OCI-LY3 (cell line): ENCODE data around the gene PRRT4.

Experiments used
- H2AFZ ChIP-seq: fragments of 200-600, 300-600 bp; shearing (Covaris generic); 2 replicates; pipeline ENCODE4 v1.6.0; 2014; ENCODE audit warnings: antibody characterized with exemption, low read depth, low read length
- H3K27ac ChIP-seq: fragments of 200-600, 300-600 bp; sonication (generic); 2 replicates; pipeline ENCODE4 v1.5.1; 2014; ENCODE audit warnings: mild to moderate bottlenecking, low read length, moderate library complexity, mixed read lengths
- H3K27me3 ChIP-seq: fragments of 200-600, 300-600 bp; sonication (generic); 2 replicates; pipeline ENCODE4 v1.6.1; 2014; ENCODE audit warnings: low read depth, low read length, mixed read lengths
- H3K36me3 ChIP-seq: fragments of 200-600, 300-600 bp; sonication (generic); replicated peaks from 2 replicates; pipeline ENCODE3; 2014; ENCODE audit warnings: low read depth, low read length, mixed read lengths
- H3K4me1 ChIP-seq: fragments of 300-600, 200-600 bp; sonication (generic); 2 replicates; pipeline ENCODE4 v1.6.1; 2014; ENCODE audit warnings: low read length, mixed read lengths
- H3K4me2 ChIP-seq: fragments of 200-600, 300-600 bp; sonication (generic); 2 replicates; pipeline ENCODE4 v1.6.1; 2014; ENCODE audit warnings: low read length, mixed read lengths
- H3K4me3 ChIP-seq: fragments of 300-600, 200-600 bp; sonication (generic); 2 replicates; pipeline ENCODE4 v1.5.1; 2014; ENCODE audit warnings: antibody characterized with exemption, mild to moderate bottlenecking, low read length, moderate library complexity
- H3K79me2 ChIP-seq: fragments of 300-600, 200-600 bp; shearing (Covaris generic); 2 replicates; pipeline ENCODE4 v1.6.1; 2014; ENCODE audit warnings: mild to moderate bottlenecking, low read length, mixed read lengths
- H3K9ac ChIP-seq: fragments of 300-600, 200-600 bp; shearing (Covaris generic); 2 replicates; pipeline ENCODE4 v1.6.0; 2014; ENCODE audit warnings: mild to moderate bottlenecking, low read length, moderate library complexity
- H3K9me3 ChIP-seq: fragments of 200-600, 300-600 bp; shearing (Covaris generic); 2 replicates; pipeline ENCODE4 v1.6.1; 2014; ENCODE audit warnings: low read length, mixed read lengths; ENCODE audit not compliant: insufficient read depth
- H4K20me1 ChIP-seq: fragments of 200-600, 300-600 bp; sonication (generic); 2 replicates; pipeline ENCODE4 v1.6.1; 2016; ENCODE audit warnings: low read length, mixed read lengths; ENCODE audit not compliant: insufficient read depth
- CTCF ChIP-seq: fragments of 200-600, 300-600 bp; sonication (generic); IDR thresholded peaks from 2 replicates; pipeline ENCODE4 v1.5.1; 2014; ENCODE audit warnings: antibody characterized with exemption, low read length, low read depth
- EZH2phosphoT487 ChIP-seq: fragments of 200-600 bp; shearing (Covaris generic); IDR thresholded peaks from 2 replicates; pipeline ENCODE4 v1.6.1; 2018; ENCODE audit warnings: antibody characterized with exemption, mixed run types, low read depth

The PRRT4 gene

DNA sequence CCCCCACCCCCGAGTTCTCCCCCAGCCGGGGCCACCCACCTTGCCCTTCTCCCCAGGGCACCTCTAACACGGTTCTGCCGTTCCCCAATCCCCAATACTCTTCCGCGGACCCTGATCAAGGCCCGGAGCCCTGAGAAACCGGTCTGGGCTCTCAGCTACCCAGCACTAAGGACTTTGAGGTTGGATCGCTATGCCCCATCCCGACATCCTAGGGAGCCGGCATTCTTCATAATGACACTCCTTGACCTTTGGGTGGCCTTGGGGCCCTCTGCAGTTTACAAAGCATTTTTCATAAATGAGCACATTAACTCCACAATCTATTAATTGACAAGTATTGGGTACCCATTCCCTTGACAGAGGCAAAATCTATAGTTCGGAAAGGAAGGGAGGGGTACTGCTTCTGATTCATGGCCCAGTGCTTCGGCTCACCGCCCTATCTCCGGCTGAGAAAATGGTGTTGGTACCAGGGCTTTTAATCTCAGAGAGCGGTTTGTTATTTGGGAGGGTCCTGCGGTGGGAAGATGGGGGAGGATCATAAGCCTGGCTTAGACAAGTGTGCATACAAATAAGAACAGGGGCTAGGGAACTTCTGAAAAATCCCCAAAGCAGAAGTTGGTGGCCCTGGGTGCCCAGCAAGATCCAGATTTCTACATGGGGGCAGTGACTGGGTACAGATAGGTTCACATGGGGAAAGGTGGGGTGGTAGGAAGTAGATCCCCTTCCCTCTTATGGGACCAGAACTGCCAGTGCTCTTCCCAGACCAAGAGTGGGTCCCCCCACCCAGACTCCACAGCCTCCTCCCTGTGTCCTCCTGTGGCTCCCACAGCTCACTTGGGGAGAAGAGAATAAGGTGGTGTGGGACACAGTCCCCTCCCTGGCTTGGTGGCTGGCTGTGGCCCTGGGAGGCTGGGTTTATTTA is 45.1 kb upstream of the PRRT4 start:
- Histone ChIP-seq H3K79me2 (peaks cover 28% of the 10 kb centered on the region), H2AFZ (no peak overlapping the region), H3K27me3 (0 out of 2 replicates have a peak, but pooled peaks cover 4% of the 10 kb centered on the region), H3K27ac (peak overlapping the region; percentile 7; the same call in 1 of the 2 replicates), H3K4me2 (peak overlapping the region; percentile 71), H3K4me3 (peak overlapping the region; percentile 93), H3K9ac (peak overlapping the region; percentile 22; the same call in 1 of the 2 replicates), H4K20me1 (peaks cover 9% of the 10 kb centered on the region; the same call in 1 of the 2 replicates), H3K36me3 (peaks cover 3% of the 10 kb centered on the region), H3K4me1 (peaks cover 44% of the 10 kb centered on the region), H3K9me3 (no peaks in the 10 kb centered on the region)
- TF ChIP-seq CTCF (no peak), EZH2phosphoT487 (no peak)

DNA sequence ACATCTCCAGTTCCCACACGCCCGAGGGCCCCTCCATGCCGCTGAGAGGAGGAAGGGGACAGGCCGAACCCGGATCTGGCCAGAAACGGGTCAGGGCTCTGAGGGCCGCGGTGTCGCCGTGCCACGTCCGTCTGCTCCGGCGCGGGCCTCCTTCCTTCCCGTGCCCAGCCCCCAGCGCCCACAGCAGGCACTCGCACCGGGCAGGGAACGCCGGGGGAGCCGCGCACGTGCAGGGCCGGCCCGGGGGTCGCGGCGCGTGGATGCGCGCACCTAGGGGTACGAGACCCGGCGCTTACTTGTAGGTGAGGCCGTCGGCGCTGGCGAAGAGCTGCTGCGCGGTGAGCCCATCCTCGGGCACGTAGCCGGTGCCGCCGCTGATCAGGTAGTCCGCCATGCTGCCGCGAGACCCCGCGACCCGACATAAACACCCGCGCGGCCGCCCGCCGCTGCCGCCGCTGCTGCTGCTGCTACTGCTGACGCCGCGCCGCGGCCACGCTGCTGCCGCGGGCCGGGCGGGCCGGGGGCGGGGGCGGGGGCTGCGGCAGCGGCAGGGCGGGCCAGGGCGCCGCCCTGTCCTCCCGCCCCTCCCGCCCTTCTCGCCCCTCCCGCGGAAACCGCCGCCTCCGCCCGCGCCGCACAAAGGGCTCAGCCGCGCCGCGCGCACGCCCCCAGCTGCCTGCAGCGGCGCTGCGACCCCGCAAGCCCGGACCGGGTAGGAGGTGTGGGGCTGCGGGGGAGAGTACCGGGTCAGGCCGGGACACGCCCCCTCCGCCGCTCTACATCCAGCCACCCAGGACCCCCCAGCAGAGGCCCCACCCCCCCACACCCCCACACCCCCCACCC is 44.2 kb upstream of the PRRT4 start:
- peak overlapping the region; percentile 31; the same call in 1 of the 2 replicates for H3K27ac ChIP-seq
- peak overlapping the region; percentile 25; the same call in 1 of the 2 replicates for H2AFZ ChIP-seq
- peaks cover 28% of the 10 kb centered on the region for H3K79me2 ChIP-seq
- peaks cover 9% of the 10 kb centered on the region for H3K36me3 ChIP-seq
- TF ChIP-seq CTCF (no peak), EZH2phosphoT487 (no peak)
- 0 out of 2 replicates have a peak, but pooled peaks cover 4% of the 10 kb centered on the region for H3K27me3 ChIP-seq
- peak overlapping the region; percentile 86 for H3K4me2 ChIP-seq
- peak overlapping the region; percentile 89 for H3K9ac ChIP-seq
- H3K4me1 ChIP-seq, result peaks cover 44% of the 10 kb centered on the region
- peak overlapping the region; percentile 93 for H3K4me3 ChIP-seq
- H3K9me3 ChIP-seq, result no peaks in the 10 kb centered on the region
- peaks cover 9% of the 10 kb centered on the region; the same call in 1 of the 2 replicates for H4K20me1 ChIP-seq

GRCh38 chr7:128404886-128405470 is 43.5 kb upstream of the PRRT4 start:
- peaks cover 9% of the 10 kb centered on the region for H3K36me3 ChIP-seq
- H3K79me2 ChIP-seq, result peaks cover 28% of the 10 kb centered on the region
- peak overlapping the region; percentile 25; the same call in 1 of the 2 replicates for H2AFZ ChIP-seq
- H4K20me1 ChIP-seq, result peaks cover 9% of the 10 kb centered on the region; the same call in 1 of the 2 replicates
- TF ChIP-seq EZH2phosphoT487 (no peak), CTCF (no peak; the same call in 1 of the 2 replicates)
- peak overlapping the region; percentile 93 for H3K4me3 ChIP-seq
- peak overlapping the region; percentile 31; the same call in 1 of the 2 replicates for H3K27ac ChIP-seq
- H3K4me1 ChIP-seq, result peaks cover 44% of the 10 kb centered on the region
- H3K9ac ChIP-seq, result peak overlapping the region; percentile 89
- H3K4me2 ChIP-seq, result peak overlapping the region; percentile 86
- H3K27me3 ChIP-seq, result no peaks in the 10 kb centered on the region
- no peaks in the 10 kb centered on the region for H3K9me3 ChIP-seq
